Neural cell (in vitro differentiated cells): ENCODE results near the gene SSR4.

ENCODE experiments used
- CTCF ChIP-seq: fragments of 450-650 bp; IDR thresholded peaks from 2 replicates; pipeline ENCODE4 v1.5.1; 2014; ENCODE audit warnings: antibody characterized with exemption, mild to moderate bottlenecking, moderate library complexity; ENCODE audit not compliant: poor library complexity, severe bottlenecking
- EP300 ChIP-seq: fragments of 450-650 bp; conservative IDR thresholded peaks from 2 replicates; pipeline ENCODE4 v1.6.1; 2014; ENCODE audit warnings: antibody characterized with exemption, mild to moderate bottlenecking, moderate library complexity; ENCODE audit not compliant: poor library complexity, severe bottlenecking
- EZH2 ChIP-seq: fragments of 200-600, 300-800 bp; shearing (Covaris generic), sonication (generic); IDR thresholded peaks from 2 replicates; pipeline ENCODE4 v1.6.1; 2014; ENCODE audit warnings: antibody characterized with exemption, low read length, borderline replicate concordance, mild to moderate bottlenecking; ENCODE audit not compliant: insufficient read depth, poor library complexity, severe bottlenecking
- MXI1 ChIP-seq: fragments of 450-650 bp; conservative IDR thresholded peaks from 2 replicates; pipeline ENCODE4 v1.6.1; 2014; ENCODE audit warnings: antibody characterized with exemption, mild to moderate bottlenecking; ENCODE audit not compliant: poor library complexity, severe bottlenecking
- POLR2AphosphoS5 ChIP-seq: IDR thresholded peaks from 2 replicates; pipeline ENCODE4 v1.6.1; 2012
- RAD21 ChIP-seq: fragments of 450-650 bp; conservative IDR thresholded peaks from 2 replicates; pipeline ENCODE4 v1.6.1; 2014; ENCODE audit warnings: antibody characterized with exemption, mild to moderate bottlenecking, moderate library complexity
- REST ChIP-seq: IDR thresholded peaks from 2 replicates; pipeline ENCODE4 v1.6.1; 2012; ENCODE audit warnings: borderline replicate concordance
- SMC3 ChIP-seq: fragments of 450-650 bp; conservative IDR thresholded peaks from 2 replicates; pipeline ENCODE4 v1.6.1; 2014; ENCODE audit warnings: antibody characterized with exemption, mild to moderate bottlenecking, moderate library complexity; ENCODE audit not compliant: poor library complexity
- TAF1 ChIP-seq: IDR thresholded peaks from 2 replicates; pipeline ENCODE4 v1.6.1; 2012; ENCODE audit warnings: low read depth

- TF ChIP-seq CTCF (no peak), EZH2 (no peak), EP300 (no peak), TAF1 (no peak), POLR2AphosphoS5 (no peak), RAD21 (no peak), SMC3 (no peak), REST (no peak), MXI1 (no peak)
Observed at GRCh38 chrX:153772316-153773217, 21.9 kb upstream of the SSR4 start.
